Dermis microvascular lymphatic vessel endothelial cell (primary cell): ENCODE measurements around the gene RARRES2. TPM values are rescaled to one million over a fixed set of nuclear protein-coding genes. Genes with fewer than 3 reads are reported as not detected.
"Not testable (repeated sequence)": the region's sequence is repeated elsewhere in the genome, so short reads cannot be mapped to it uniquely, and the experiment has no call there.

Experiments
- DNase-seq, 2 donors: peaks; one replicate each; pipeline versions ENCODE4 v3.0.0 to v3.0.0-alpha.2; 2010; ENCODE audit warnings: low read depth in 2 of 2
- total RNA-seq: library from RNA; depleted of rRNA; stranded (reverse); fragments of >200 nt; gene quantifications from 2 replicates; pipeline ENCODE4 v1.2.1, GENCODE V29; 2014

Gene RARRES2
- total RNA-seq, 1 donor from 2014 or later = 0.51 TPM

GRCh38 chr7:150295027-150295426 lies 46.4 kb downstream of the RARRES2 start:
- DNase-seq = not testable (repeated sequence)

- DNase-seq = not testable (repeated sequence)
These were observed 51.1 kb downstream of the RARRES2 start for GRCh38 chr7:150290317-150290716.

- DNase-seq = not testable (repeated sequence)
These were observed 52.6 kb downstream of the RARRES2 start for GRCh38 chr7:150288816-150289215.

Other genes starting within 250 kb of the RARRES2 start
- 3.7 and 4.8 TPM in 2 replicates for gene LRRC61, start 18.3 kb downstream of the RARRES2 start, total RNA-seq
- 4.7 and 7.1 TPM in 2 replicates for gene ACTR3C, start 18.1 kb downstream of the RARRES2 start, total RNA-seq
- 46.6 and 60.3 TPM in 2 replicates for gene REPIN1, start 27.2 kb upstream of the RARRES2 start, total RNA-seq
- 4.7 and 7.5 TPM in 2 replicates for gene ZNF775, start 37.7 kb upstream of the RARRES2 start, total RNA-seq
- gene GIMAP8, start 109.0 kb upstream of the RARRES2 start, total RNA-seq = 103 and 157 TPM in 2 replicates
- 64.4 and 108 TPM in 2 replicates for gene GIMAP7, start 173.2 kb upstream of the RARRES2 start, total RNA-seq
- gene GIMAP4, start 225.8 kb upstream of the RARRES2 start, total RNA-seq = 169 and 262 TPM in 2 replicates